Mucosa of descending colon (tissue), 3 donors: ENCODE data around the gene PID1. TPM values are rescaled to one million over a fixed set of nuclear protein-coding genes. Genes with fewer than 3 reads are reported as not detected.

Experiments
- ATAC-seq: fragments of 200-7000 bp; cut with Tn5 transposase; one replicate; pipeline ENCODE4 v1.9.1; 2020; ENCODE audit warnings: mild to moderate bottlenecking, moderate library complexity
- DNase-seq, 3 donors: peaks; one replicate each; pipeline ENCODE4 v3.0.0-alpha.2; 2020
- H3K36me3 ChIP-seq: fragments of 200-600 bp; one replicate; pipeline ENCODE4 v1.8.0; 2021; ENCODE audit warnings: low read depth, mild to moderate bottlenecking
- H3K4me1 ChIP-seq: fragments of 200-600 bp; one replicate; pipeline ENCODE4 v1.8.0; 2021; ENCODE audit warnings: low read depth, mild to moderate bottlenecking
- H3K4me3 ChIP-seq: fragments of 200-600 bp; one replicate; pipeline ENCODE4 v1.8.0; 2021; ENCODE audit warnings: mild to moderate bottlenecking
- H3K9me3 ChIP-seq: fragments of 200-600 bp; one replicate; pipeline ENCODE4 v1.8.0; 2021; ENCODE audit warnings: mild to moderate bottlenecking
- CTCF ChIP-seq: fragments of 200-600 bp; IDR thresholded peaks from one replicate; pipeline ENCODE4 v1.8.0; 2022; ENCODE audit warnings: antibody characterized with exemption, mild to moderate bottlenecking
- intact Hi-C, 2 donors: fragments of 100-400 bp; cut with DNase I in 1 of 2; cut with micrococcal nuclease in 1 of 2; formaldehyde crosslinking; loops; one replicate each; pipeline versions ENCODE4 v1.11.0 to v1.11.1; 2022; cut with DNase I, micrococcal nuclease
- total RNA-seq, 3 donors: library from RNA; stranded (reverse); fragmentation: NEBNext Ultra II Directional in 2 of 3; extraction: Animal tissue kit (Norgen Biotek cat#: 25700) in 2 of 3; gene quantifications; one replicate each; pipeline versions ENCODE4 v1.2.1 to v1.2.4, GENCODE V29; 2021 to 2023
- donor health status: DM: no; HTN: no; CAD: no; lungs with moderate emphysema.
- donor health status: DM: no; HTN: no; CAD: no.
- donor health status: DM: no; HTN: yes; CAD: no.

The PID1 gene
- total RNA-seq, 3 donors from 2014 or later = 49.3 to 60.8 (median 52.5) TPM

- DNase-seq = no peak
- Histone ChIP-seq H3K4me3 (no peak overlapping the region), H3K9me3 (peaks cover 6% of the 10 kb centered on the region), H3K36me3 (no peaks in the 10 kb centered on the region), H3K4me1 (no peaks in the 10 kb centered on the region)
- ATAC-seq = no peak
- TF ChIP-seq CTCF = no peak
- intact Hi-C loops = no loop called here
Measured at GRCh38 chr2:228987441-228988155, 283.5 kb downstream of the PID1 start.

GRCh38 chr2:228986961-228987360, 284.1 kb downstream of the PID1 start:
- H3K36me3 ChIP-seq = no peaks in the 10 kb centered on the region
- no peak overlapping the region for H3K4me3 ChIP-seq
- intact Hi-C loops = no loop called here
- no peak for TF ChIP-seq CTCF
- no peak for DNase-seq
- ATAC-seq = no peak
- H3K9me3 ChIP-seq = peaks cover 9% of the 10 kb centered on the region
- no peaks in the 10 kb centered on the region for H3K4me1 ChIP-seq

GRCh38 chr2:228983700-228984099, 287.4 kb downstream of the PID1 start:
- intact Hi-C loops = no loop called here
- Histone ChIP-seq H3K9me3 (peaks cover 11% of the 10 kb centered on the region), H3K4me1 (no peaks in the 10 kb centered on the region), H3K36me3 (no peaks in the 10 kb centered on the region), H3K4me3 (no peak overlapping the region)
- DNase-seq (no peak), ATAC-seq (no peak)
- no peak for TF ChIP-seq CTCF

- H3K36me3 ChIP-seq = no peaks in the 10 kb centered on the region
- ATAC-seq (no peak), DNase-seq (no peak)
- H3K4me3 ChIP-seq = no peak overlapping the region
- no peaks in the 10 kb centered on the region for H3K4me1 ChIP-seq
- TF ChIP-seq CTCF = no peak
- no peaks in the 10 kb centered on the region for H3K9me3 ChIP-seq
- intact Hi-C loops = no loop called here
Measured at GRCh38 chr2:228974169-228974568, 296.9 kb downstream of the PID1 start.
